GM12891 (cell line): ENCODE results near the gene CFAP100.

ENCODE experiments used
- DNase-seq: peaks from one replicate; pipeline ENCODE4 v3.0.0; 2011; ENCODE audit warnings: low spot score; ENCODE audit not compliant: insufficient read length
- FAIRE-seq: peaks from 2 replicates; lab custom pipeline; 2011; peaks lifted over from hg19 to GRCh38; lab: Jason Lieb, UNC
- PAX5 ChIP-seq: IDR thresholded peaks from 2 replicates; pipeline ENCODE4 v1.6.1; 2011; ENCODE audit warnings: low read length, moderate library complexity, mild to moderate bottlenecking; ENCODE audit not compliant: insufficient read depth, severe bottlenecking
- POLR2A ChIP-seq: IDR thresholded peaks from 2 replicates; pipeline ENCODE4 v1.6.1; 2011; ENCODE audit warnings: low read depth, low read length, control low read depth
- POLR2AphosphoS5 ChIP-seq: IDR thresholded peaks from 2 replicates; pipeline ENCODE4 v1.6.1; 2011; ENCODE audit warnings: low read depth, low read length, control low read depth
- POU2F2 ChIP-seq: IDR thresholded peaks from 2 replicates; pipeline ENCODE4 v1.6.1; 2011; ENCODE audit warnings: low read depth, mild to moderate bottlenecking, control low read depth, low read length, moderate library complexity
- SPI1 ChIP-seq: IDR thresholded peaks from 2 replicates; pipeline ENCODE4 v1.6.1; 2011; ENCODE audit warnings: low read depth, low read length, control low read depth
- TAF1 ChIP-seq: IDR thresholded peaks from 2 replicates; pipeline ENCODE4 v1.6.1; 2011; ENCODE audit warnings: low read depth, low read length, control low read depth

CFAP100 gene

DNA sequence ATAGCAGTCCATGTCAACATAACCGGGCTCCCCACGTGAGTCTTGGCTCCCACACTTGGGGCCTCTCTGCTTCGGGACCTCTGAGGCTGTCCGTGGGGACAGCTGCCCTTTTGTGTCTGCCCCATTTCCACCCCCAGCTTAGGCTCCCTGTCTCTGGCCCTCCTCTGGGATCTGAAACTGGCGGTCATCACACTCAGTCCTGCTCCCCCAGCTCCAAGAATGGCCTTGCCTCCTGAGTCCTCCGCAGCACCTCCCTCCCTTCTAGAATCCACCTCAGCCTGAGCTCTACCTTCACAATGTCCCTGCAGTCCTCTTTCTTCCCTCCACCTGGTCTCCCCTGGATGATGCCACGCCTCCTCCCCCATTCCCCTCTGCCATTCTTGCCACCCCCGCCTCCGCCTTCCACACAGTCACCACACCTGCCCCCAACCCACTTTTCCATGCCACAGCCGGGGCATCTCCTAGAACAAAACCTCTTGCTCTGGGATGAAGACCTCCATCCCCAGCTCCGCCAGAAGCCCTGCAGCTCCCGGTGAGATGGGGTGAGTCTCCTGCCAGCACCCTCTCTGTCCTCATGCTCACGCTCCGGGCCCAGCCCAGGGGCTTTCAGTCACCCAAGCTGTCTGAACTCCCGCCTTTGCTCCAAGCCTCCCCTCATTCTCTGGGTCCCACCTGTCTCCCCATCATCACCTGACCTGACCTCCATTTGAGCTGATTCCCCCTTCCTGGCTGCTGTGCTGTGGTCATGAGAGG lies 88.0 kb downstream of the CFAP100 start:
- no peak for TF ChIP-seq POLR2AphosphoS5
- TF ChIP-seq PAX5 = no peak
- no peak for TF ChIP-seq TAF1
- no peak for TF ChIP-seq POLR2A
- FAIRE-seq (no peak), DNase-seq (no peak)

DNA sequence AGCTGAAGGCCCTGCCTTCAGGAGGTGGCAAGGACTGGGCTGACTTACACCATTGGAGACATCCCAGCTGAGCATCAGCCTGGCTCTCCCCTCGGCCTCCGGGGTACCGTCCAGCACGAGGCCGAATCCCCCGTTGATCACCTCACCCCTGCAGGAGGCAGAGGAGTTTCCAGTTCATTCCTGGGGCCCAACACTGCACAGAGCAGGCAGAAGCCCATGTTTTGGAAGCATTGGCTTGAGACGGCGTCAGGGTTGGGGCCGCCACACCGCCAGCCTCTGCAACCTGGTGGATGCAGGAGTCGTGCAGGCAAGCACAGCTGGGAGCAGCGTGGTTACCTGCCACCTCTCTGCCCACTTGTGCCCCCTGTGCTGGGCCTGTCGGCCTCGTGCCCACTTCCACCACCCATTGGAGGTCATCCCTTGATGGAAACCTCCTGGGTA lies 88.6 kb downstream of the CFAP100 start:
- no peak for FAIRE-seq
- no peak for DNase-seq
- TF ChIP-seq POLR2AphosphoS5 = no peak
- no peak for TF ChIP-seq TAF1
- TF ChIP-seq POU2F2 = no peak
- TF ChIP-seq POLR2A = no peak
- TF ChIP-seq SPI1 = no peak
- TF ChIP-seq PAX5 = no peak

DNA sequence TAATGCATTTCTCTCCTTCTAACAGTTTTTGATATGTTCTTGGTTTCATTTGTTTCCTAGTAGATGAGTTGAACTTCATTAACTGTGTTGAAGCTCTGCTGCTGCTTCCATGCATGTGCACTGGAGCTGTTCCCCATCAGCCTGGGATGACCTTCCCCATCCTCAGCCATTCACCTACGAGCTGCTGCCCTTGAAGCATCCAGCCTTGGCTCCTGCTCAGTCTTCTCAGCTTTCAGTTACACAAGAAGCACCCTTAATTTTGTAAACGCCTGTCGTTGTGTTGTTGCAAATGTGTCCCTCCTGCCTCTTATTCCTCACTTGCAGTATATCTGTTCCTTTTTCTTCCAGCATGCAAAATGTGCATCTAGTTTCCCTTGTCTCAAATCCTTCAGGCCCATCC lies 89.4 kb downstream of the CFAP100 start:
- TF ChIP-seq POLR2AphosphoS5 (no peak), SPI1 (no peak), POU2F2 (no peak), PAX5 (no peak), POLR2A (no peak), TAF1 (no peak)
- FAIRE-seq (no peak), DNase-seq (no peak)

DNA sequence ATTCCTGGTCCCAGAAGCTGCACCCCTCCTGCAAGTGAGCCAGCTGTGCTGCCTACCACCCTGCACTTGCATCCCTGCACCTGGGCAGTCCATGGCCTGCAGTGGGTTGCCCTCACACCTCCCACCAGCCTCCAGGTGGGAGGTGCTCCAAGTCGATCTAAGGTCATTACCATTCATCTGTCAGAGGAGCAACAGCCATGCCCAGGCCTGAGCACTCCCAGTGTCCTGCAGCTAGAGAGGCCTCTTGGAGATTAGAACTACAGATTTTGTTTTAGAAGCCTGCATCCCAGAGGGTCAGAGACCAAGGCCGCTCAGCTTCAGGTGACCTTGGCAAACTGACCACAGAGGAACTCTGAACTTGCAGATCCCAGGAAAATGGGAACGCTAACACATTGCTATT lies 90.0 kb downstream of the CFAP100 start:
- no peak for TF ChIP-seq TAF1
- TF ChIP-seq PAX5 = no peak
- no peak for TF ChIP-seq POLR2A
- no peak for TF ChIP-seq SPI1
- no peak for TF ChIP-seq POLR2AphosphoS5
- no peak for TF ChIP-seq POU2F2
- no peak for DNase-seq
- no peak for FAIRE-seq

DNA sequence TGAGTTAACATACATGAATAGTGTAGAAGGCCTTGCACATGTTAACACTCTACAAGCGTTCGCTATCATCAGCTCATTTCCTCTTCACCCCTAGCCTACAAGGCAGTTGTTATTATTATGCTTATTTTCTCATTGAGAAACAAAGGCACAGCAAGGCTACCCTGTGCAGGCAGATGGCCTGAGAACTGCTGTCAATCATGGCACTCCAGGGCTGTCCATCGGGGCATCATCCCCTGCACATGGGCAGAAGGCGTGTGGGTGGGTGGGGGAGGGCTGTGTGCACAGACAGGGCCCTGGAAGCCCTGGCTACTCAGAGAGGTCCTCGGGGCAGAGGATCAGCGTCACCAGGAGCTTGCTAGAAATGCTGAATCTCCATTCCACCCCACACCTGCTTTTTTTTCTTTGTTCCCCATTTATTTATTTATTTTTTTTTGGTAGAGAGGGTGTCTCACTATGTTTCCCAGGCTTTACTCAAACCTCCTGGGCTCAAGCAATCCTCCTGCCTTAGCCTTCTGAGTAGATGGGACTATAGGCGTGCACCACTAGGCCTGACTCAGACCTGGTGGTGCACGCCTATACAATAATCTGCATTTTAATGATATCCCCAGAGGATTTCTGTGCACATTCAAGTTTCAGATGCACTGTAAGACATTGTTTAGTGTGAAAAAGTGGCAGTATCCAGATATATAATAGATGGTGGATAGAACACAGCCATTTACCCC lies 90.6 kb downstream of the CFAP100 start:
- no peak for DNase-seq
- no peak for FAIRE-seq
- TF ChIP-seq PAX5 = no peak
- TF ChIP-seq SPI1 = no peak

DNA sequence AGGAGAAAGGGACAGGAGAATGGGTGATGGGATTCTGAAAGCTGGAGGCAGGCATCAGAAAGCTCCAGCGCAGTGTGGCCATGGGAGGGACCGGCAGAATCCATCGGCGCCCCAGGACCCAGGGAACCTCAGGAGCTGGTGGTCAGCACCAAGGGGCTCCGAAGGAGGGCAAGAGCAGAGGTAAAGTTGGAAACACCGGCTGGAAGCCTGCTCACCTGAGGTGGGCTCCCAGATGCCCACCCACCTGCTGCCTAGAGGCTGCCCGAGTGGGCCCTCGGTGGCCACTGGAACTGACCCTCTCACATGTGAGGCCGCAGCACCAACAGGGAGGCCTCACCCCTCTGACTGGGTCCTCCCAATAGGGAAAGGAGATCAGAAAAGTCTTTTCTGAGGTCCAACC lies 91.2 kb downstream of the CFAP100 start:
- no peak for FAIRE-seq
- no peak for TF ChIP-seq TAF1
- no peak for TF ChIP-seq POLR2A
- TF ChIP-seq POLR2AphosphoS5 = no peak
- TF ChIP-seq SPI1 = no peak
- DNase-seq = no peak
